Measurements from ENCODE around the gene CSRNP2. TPM values are rescaled to one million over a fixed set of nuclear protein-coding genes. Genes with fewer than 3 reads are reported as not detected.

CSRNP2 gene
- total and polyA plus RNA-seq, 2 donors (not counting 1 experiment from before 2014, with no cell fraction given): 19.8 to 21.4 TPM

GRCh38 chr12:51023625-51024382 lies 59.6 kb downstream of the CSRNP2 start:
- no peaks in the 10 kb centered on the region for H3K27me3 ChIP-seq (ENCODE audit: control insufficient read depth, insufficient read depth, low read length)
- TF ChIP-seq CTCF (conservative IDR thresholded peaks at IDR 0.05 in 1 of 2, IDR thresholded peaks at IDR 0.05 in 1 of 2; ENCODE audit: low read depth in 1 of 2, low read length in 2 of 2): no peak
- H3K36me3 ChIP-seq (ENCODE audit: control insufficient read depth, insufficient read depth, low read length): no peaks in the 10 kb centered on the region
- H3K4me1 ChIP-seq (ENCODE audit: control insufficient read depth, extremely low read depth, insufficient read depth, low read length): no peaks in the 10 kb centered on the region
- no peaks in the 10 kb centered on the region for H4K20me1 ChIP-seq (ENCODE audit: control insufficient read depth, extremely low read depth, insufficient read depth, low read length)
- H3K9me3 ChIP-seq (ENCODE audit: control insufficient read depth, insufficient read depth, low read depth, low read length): no peaks in the 10 kb centered on the region
- H2AFZ ChIP-seq (ENCODE audit: low read length): no peak overlapping the region
- H3K27ac ChIP-seq (ENCODE audit: insufficient read depth, low read length): peak overlapping the region; percentile 78
- H3K4me3 ChIP-seq (replicated peaks in 1 of 4; ENCODE audit: control extremely low read depth in 1 of 4, insufficient read depth in 1 of 4, low read depth in 3 of 4, low read length in 4 of 4): peak overlapping the region; percentile 40 to 95 (median 71)
- peak overlapping the region; percentile 89 for H3K4me2 ChIP-seq (ENCODE audit: extremely low read depth, insufficient read depth, low read length)
- H3K79me2 ChIP-seq (ENCODE audit: control insufficient read depth, insufficient read depth, low read length): peaks cover 48% of the 10 kb centered on the region
- peak; percentile 12 to 27 for DNase-seq (ENCODE audit: low read depth in 2 of 2)
- H3K9ac ChIP-seq (ENCODE audit: insufficient read depth, low read length): no peak overlapping the region

- H3K9ac ChIP-seq (ENCODE audit: insufficient read depth, low read length): no peak overlapping the region
- H3K9me3 ChIP-seq (ENCODE audit: control insufficient read depth, insufficient read depth, low read depth, low read length): no peaks in the 10 kb centered on the region
- H3K36me3 ChIP-seq (ENCODE audit: control insufficient read depth, insufficient read depth, low read length): no peaks in the 10 kb centered on the region
- no peak overlapping the region for H3K4me3 ChIP-seq (replicated peaks in 1 of 4; ENCODE audit: control extremely low read depth in 1 of 4, insufficient read depth in 1 of 4, low read depth in 3 of 4, low read length in 4 of 4)
- H2AFZ ChIP-seq (ENCODE audit: low read length): no peak overlapping the region
- no peak overlapping the region for H3K4me2 ChIP-seq (ENCODE audit: extremely low read depth, insufficient read depth, low read length)
- peaks cover 50% of the 10 kb centered on the region for H3K79me2 ChIP-seq (ENCODE audit: control insufficient read depth, insufficient read depth, low read length)
- H4K20me1 ChIP-seq (ENCODE audit: control insufficient read depth, extremely low read depth, insufficient read depth, low read length): no peaks in the 10 kb centered on the region
- no peak for TF ChIP-seq CTCF (conservative IDR thresholded peaks at IDR 0.05 in 1 of 2, IDR thresholded peaks at IDR 0.05 in 1 of 2; ENCODE audit: low read depth in 1 of 2, low read length in 2 of 2)
- TF ChIP-seq EZH2 (IDR thresholded peaks at IDR 0.05; ENCODE audit: low read length, missing control alignments): no peak
- H3K27ac ChIP-seq (ENCODE audit: insufficient read depth, low read length): no peak overlapping the region
- no peaks in the 10 kb centered on the region for H3K4me1 ChIP-seq (ENCODE audit: control insufficient read depth, extremely low read depth, insufficient read depth, low read length)
- no peaks in the 10 kb centered on the region for H3K27me3 ChIP-seq (ENCODE audit: control insufficient read depth, insufficient read depth, low read length)
- DNase-seq (ENCODE audit: low read depth in 2 of 2): no peak
Measured at GRCh38 chr12:51021694-51022093, 61.7 kb downstream of the CSRNP2 start.

- no peak overlapping the region for H2AFZ ChIP-seq (ENCODE audit: low read length)
- H3K4me2 ChIP-seq (ENCODE audit: extremely low read depth, insufficient read depth, low read length): no peak overlapping the region
- DNase-seq (ENCODE audit: low read depth in 2 of 2): no peak
- no peak overlapping the region for H3K9ac ChIP-seq (ENCODE audit: insufficient read depth, low read length)
- no peaks in the 10 kb centered on the region for H3K9me3 ChIP-seq (ENCODE audit: control insufficient read depth, insufficient read depth, low read depth, low read length)
- H3K27ac ChIP-seq (ENCODE audit: insufficient read depth, low read length): no peak overlapping the region
- H4K20me1 ChIP-seq (ENCODE audit: control insufficient read depth, extremely low read depth, insufficient read depth, low read length): no peaks in the 10 kb centered on the region
- H3K4me3 ChIP-seq (replicated peaks in 1 of 4; ENCODE audit: control extremely low read depth in 1 of 4, insufficient read depth in 1 of 4, low read depth in 3 of 4, low read length in 4 of 4): no peak overlapping the region
- H3K79me2 ChIP-seq (ENCODE audit: control insufficient read depth, insufficient read depth, low read length): peaks cover 48% of the 10 kb centered on the region
- no peaks in the 10 kb centered on the region for H3K4me1 ChIP-seq (ENCODE audit: control insufficient read depth, extremely low read depth, insufficient read depth, low read length)
- TF ChIP-seq EZH2 (IDR thresholded peaks at IDR 0.05; ENCODE audit: low read length, missing control alignments) (no peak), CTCF (conservative IDR thresholded peaks at IDR 0.05 in 1 of 2, IDR thresholded peaks at IDR 0.05 in 1 of 2; ENCODE audit: low read depth in 1 of 2, low read length in 2 of 2) (no peak)
- no peaks in the 10 kb centered on the region for H3K36me3 ChIP-seq (ENCODE audit: control insufficient read depth, insufficient read depth, low read length)
- no peaks in the 10 kb centered on the region for H3K27me3 ChIP-seq (ENCODE audit: control insufficient read depth, insufficient read depth, low read length)
Measured at GRCh38 chr12:51020448-51021182, 62.8 kb downstream of the CSRNP2 start.

All from fibroblast of lung (primary cell).